Astrocyte of the hippocampus (primary cell): ENCODE data around the gene CANT1.
"Not testable (repeated sequence)": the region's sequence is repeated elsewhere in the genome, so short reads cannot be mapped to it uniquely, and the experiment has no call there.

Experiments used
- DNase-seq: peaks from one replicate; pipeline ENCODE4 v3.0.0; 2011; ENCODE audit warnings: low read depth, low spot score

CANT1 gene

DNA sequence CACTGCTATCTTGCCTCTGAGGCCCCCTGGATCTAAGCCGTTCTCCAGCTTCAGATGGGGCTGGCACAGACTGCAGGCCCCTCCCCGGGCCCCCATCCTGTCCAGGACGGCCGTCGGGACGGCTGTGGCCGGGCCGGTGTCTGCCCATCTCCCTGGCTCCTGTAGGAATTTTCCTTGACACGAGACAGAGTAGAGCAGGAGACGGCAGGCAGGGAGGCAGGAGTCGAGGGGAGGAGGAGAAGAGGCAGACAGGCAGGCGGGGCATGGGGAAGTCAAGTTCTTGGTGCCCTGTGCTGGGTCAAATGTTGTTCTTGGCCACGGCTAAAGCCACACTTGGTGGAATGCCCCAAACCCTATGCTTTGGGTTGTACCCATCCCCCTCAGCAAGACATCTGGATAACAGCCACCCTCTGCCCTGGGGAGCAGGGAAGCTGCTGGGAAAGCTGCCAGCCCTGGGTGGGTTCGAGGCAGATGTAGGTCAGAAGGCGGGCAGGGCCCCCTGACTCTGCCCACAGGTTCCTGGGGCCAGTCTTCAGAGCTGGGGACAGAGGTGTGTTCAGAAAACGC lies 18.4 kb upstream of the CANT1 start:
- DNase-seq: peak; percentile 58

DNA sequence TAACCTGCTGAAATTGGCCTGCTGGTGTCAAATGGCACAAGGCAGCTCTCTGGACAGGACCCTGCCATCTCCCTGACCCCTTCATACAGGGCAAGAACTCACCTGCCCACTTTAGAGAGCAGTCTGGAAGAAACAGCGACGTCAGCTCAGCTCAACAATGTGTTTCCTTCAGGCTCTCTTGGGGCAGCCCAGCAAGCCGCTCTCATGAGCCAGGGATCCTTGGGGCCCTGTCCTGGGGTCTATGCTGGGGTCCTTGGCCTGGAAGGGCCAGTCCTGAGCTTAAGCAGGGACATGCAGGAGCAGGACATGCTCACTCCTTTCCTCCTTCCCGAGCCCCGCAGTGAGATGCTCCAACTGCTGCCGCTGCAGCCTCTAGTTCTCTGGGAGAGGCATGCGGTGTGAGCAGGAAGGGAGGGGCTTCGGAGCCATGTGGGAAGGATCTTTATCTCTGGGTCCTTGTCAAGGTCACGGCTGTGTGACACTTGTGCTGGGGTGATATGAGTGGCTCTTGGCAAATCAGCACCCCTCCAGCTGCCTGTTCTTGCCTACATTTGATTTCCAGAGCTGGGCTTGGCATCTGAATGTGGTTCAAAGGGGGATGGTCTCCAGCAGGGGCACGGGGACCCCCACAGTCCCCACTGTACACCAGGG lies 17.8 kb upstream of the CANT1 start:
- no peak for DNase-seq

- peak; percentile 40 for DNase-seq
These were observed 17.1 kb upstream of the CANT1 start for GRCh38 chr17:79026376-79027273.

- DNase-seq: no peak
These were observed 15.6 kb upstream of the CANT1 start for GRCh38 chr17:79024901-79025737.

GRCh38 chr17:79023886-79024771 lies 14.6 kb upstream of the CANT1 start, which contains the start of gene C1QTNF1:
Gene C1QTNF1, plus strand, starts transcription at chr17:79024169. Its CDS starts 19,800 bp downstream, at chr17:79043969.
- peak; percentile 43 for DNase-seq

DNA sequence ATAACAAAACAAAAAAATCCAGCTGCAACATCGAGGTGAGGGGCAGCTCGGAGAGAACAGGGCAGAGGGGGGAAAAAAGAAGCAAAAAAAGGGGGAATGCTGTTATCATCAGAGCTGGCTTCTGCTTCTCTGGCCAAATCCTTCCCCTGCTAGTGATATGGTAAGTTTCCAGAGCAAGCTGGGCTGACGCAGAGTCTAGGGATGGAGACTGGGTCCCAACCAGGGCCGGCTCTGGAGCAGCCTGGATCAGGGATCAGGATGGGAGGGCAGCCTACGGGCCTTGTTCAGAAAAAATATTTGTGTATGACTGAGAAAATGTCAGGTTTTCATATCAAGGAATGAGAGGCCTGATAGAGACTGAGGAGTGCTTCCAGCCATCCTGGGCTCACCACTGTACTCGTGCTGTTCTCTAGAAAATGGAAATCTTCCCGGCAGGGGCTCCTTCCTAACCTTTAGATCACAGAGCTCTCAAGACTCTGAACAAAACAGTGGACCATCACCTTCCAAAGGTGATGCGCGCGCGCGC lies 13.7 kb upstream of the CANT1 start:
- DNase-seq: no peak

DNA sequence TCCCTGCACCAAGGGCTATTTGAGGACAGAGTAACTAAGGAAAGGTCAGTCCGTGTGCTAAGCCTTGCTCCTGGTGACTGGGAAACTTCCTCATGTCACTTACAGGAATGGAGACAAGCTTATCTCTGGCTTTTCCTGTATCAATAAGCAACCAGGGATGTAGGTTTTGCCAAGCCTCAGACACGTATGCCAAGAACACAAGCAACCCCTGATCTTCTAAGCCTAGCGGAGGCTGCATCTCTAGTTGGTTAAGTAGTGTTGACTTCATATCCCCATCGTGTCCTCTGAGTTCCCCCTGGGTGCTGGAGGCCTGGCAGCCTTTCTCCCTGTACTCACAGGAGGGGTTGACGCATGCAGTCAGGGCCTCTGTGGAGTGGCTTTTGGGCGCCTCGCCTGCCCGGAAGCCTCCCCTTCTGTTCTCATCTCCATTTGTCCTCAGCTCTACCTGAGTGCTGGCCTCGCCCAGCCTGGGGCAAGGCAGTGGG lies 13.0 kb upstream of the CANT1 start:
- DNase-seq: no peak

GRCh38 chr17:79021929-79022328 lies 12.4 kb upstream of the CANT1 start:
- not testable (repeated sequence) for DNase-seq

DNA sequence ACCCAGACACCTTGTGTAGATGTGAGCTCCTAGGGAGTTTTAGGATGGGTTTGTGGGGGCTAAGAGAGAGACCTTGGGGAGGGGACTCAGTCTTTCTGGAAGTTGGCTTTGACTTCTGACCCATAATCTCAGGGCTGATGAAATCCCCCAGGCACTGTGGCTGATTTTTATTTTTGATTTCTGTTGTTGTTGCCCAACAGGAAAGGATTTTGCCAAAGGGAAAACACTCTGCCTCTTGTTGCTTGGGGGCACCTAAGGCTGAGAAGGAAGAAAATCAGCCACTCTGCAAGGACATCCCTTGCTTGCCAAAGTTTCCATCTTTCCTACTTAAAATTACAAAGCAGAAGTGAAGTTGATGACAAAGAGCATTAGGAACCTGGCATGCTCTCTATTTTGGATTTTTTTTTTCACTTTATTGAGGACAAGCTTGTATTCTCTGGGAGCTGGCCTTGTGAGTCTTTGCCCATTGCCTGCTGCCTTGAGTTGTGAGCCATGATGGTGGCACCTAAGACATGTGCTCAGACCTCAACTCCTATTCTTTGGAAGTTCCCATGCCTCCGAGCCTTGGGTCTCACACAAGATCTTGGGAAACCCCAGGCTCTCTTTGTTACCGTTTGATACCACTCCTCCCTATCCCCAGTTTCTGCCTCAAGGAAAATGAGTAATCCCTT lies 11.2 kb upstream of the CANT1 start:
- no peak for DNase-seq

DNA sequence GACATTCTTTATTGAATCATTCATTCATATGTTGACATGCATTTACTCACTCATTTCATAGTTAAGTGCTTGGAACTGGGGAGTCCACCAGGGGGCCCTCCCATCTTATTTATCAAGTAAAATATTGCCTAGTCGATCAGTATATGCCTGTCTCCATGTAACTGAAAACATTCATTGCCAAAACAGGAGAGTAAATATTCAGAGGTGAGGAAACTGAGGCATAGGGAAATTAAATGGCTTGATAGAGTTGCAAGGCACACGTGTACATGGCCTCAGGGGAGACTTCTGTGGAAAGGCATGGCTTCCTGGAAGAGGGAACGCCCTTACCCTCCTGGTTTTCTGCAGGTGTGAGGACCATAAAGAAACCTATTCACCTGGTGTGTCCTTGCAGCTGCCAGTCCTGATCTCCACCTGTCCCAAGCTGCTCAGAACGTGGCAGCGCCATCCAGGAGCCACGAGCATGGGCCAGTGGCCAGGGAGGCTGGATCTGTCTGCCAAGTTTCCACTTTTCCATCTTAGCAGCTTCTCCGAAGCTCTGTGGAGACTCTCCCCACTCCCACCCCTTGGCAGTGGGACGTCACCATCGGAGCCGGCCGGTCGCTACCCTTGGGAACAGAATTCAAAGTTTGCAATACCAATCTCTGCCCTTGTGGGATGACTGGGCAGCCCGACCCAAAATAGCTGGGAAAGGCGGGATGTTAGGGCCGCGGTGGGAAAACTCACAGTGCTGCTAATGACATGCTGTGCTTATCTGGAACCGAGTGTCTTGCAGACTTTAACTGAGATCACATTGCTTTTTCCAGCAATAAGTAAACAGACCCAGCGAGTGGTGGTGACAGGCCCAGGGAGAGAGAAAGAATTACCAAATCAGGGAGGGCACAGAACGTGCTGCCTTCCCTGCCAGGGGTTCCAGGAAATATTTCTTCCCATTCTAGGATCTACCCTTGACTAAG lies 10.3 kb upstream of the CANT1 start:
- DNase-seq: peak; percentile 64

- no peak for DNase-seq
These were observed 9.7 kb upstream of the CANT1 start for GRCh38 chr17:79019261-79019631.

DNA sequence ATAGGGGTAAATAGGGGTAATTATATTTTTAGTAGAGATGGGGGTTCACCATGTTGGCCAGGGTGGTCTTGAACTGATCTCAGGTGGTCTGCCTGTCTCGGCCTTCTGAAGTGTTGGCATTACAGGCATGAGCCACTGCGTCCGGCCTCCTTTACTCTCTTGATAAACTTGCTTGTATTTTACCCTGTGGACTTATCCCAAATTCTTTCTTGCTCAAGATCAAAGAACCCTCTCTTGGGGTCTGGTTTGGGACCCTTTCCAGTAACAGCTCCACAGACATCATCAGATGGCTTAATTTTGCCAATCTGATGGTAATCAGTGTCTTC lies 8.8 kb upstream of the CANT1 start:
- DNase-seq: no peak

DNA sequence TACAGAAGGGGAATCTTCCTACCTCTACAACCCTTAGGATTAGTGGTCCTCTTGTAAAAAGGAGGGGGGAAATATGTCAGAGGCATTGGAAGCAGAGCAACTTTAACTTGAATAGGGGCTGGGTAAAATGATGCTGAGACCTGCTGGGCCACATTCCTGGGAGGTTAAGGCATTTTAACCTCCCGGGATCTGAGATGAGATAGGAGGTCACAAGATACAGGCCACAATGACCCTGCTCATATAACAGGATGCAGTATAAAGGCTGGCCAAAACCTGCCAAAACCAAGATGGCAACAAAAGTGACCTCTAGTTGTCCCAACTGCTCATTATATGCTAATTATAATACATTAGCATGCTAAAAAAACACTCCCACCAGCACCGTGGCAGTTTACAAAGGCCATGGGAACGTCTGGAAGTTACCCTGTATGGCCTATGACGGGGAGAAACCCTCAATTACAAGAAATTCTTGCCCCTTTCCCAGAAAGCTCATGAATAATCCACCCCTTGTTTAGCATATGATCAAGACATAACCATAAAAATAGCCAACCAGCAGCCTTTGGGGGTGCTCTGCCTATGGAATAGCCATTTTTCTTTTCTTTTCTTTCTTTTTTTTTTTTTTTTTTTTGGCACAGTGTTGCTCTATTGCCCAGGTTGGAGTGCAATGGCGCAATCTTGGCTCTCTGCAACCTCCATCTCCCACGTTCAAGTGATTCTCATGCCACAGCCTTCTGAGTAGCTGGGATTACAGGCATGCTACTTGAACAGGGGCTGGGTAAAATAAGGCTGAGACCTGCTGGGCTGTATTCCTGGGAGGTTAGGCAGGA lies 8.2 kb upstream of the CANT1 start:
- DNase-seq: no peak

- no peak for DNase-seq
These were observed 4.7 kb upstream of the CANT1 start for GRCh38 chr17:79014158-79014758.

DNA sequence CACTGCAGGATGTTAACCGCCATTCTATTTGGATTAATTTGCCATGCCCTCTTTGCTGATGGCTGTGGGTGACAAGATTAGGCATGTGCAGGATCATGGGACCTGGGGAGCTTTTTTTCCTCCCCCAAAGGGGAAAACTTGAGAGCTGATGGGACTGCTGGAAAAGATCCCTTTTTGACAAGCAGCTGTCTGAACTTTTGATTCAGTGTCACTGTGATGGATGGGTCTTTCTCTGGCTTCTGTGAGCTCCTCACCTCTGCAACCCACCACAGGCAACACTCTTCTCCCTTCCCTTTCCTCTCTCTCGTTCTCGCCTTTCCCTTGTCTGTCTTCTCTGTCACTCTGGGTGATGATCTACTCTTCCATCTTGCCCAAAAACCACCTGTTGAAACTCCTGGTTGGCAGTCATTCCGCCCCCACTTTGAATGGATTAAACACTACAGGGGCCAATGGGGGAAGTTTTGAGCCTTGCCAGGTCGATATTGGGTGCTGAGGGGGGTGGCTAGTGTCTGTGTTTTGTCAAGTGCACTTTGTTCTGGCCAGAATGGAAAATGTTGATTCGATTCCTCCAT lies 3.1 kb upstream of the CANT1 start:
- DNase-seq: no peak

DNA sequence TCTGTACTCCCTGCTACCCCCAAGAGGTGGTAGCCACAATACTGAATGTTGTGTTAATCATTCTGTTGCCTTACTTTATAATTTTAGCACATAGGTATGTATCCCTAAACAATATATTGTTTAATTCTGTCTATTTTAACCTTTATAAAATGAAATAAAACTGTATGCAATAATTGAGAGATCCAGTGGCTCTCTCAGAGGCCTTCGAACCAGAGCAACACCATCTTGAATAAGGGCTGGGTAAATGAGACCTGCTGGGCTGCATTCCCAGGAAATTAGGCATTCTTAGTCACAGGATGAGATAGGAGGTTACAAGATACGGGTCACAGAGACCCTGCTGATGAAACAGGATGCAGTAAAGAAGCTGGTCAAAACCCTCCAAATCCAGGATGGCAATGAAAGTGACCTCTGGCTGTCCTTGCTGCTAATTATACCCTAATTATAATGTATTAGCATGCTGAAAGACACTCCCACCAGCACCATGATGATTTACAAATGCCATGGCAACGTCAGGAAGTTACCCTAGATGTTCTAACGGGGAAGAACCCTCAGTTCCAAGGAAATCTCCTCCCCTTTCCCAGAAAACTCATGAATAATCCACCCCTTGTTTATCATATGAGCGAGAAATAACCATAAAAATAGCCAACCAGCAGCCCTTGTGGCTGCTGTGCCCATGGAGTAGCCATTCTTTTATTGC lies 2.0 kb upstream of the CANT1 start:
- no peak for DNase-seq

DNA sequence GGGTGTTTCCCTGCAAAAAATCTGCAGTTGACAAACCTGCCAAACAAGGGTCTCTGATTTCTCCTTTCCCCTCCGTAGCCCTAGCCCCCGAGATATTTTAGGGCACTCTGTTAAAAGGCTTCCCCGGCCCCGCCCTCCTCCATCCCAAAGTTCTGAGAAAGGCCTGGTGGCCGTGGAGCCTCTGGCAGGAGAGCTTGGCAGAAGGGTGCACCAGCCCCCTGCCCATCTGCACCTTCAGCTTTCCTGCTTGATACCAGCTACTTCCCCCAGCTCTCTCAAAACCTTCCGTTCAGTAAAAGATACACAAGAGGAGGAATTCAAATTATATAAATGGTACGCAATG lies 711 bp upstream of the CANT1 start:
- no peak for DNase-seq
